Measurements from ENCODE around the gene CADM2.

CADM2 gene

DNA sequence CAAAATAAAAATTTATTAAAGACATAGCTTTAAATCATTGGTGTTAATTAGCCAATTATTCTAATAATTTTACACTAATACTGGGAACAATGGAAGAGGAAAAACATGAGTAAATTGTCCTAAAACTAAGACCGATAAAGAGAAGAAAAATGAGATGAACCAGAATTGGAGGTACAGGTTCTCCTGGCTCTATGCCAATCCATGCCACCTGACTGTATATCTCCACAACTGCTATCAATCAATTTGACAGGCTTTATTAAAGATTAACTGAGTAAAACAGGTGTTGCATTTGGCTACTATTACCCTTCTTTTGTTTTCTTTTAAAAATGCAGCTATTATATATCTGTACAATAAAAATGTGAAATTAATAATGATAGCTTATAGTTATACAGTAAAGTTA, 850.0 kb downstream of the CADM2 start:
- no peak for DNase-seq (ENCODE audit: low spot score)

DNA sequence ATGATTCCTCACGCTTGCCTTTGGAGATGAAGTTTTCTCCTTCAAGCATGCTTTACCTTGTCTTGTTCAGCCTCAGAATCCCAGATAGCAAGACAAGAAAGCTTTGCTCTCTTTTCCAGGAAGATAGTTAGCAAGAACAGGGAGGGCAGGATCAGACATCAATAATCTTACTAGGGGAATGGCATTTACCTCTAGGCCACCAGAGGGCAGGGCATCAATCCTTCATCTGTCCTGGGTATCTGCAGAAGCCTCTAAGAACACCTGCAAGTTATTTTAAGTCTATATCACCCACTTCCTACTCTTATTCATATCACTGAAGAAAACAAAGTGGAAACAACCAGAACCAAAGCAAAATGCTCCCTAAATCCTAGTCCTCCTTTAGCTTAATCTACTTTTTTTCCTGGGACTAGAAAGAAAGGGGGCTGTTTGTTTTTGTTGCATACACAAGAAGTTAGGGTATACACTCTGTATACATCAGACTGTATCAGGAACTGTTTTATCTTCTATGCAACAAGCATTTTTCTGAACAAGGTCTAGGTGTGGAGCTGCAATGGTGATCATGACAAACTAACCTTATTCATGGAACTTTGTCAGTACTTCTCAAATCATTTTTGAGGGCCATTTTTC, 862.5 kb downstream of the CADM2 start:
- DNase-seq (ENCODE audit: low spot score): peak; percentile 22

DNA sequence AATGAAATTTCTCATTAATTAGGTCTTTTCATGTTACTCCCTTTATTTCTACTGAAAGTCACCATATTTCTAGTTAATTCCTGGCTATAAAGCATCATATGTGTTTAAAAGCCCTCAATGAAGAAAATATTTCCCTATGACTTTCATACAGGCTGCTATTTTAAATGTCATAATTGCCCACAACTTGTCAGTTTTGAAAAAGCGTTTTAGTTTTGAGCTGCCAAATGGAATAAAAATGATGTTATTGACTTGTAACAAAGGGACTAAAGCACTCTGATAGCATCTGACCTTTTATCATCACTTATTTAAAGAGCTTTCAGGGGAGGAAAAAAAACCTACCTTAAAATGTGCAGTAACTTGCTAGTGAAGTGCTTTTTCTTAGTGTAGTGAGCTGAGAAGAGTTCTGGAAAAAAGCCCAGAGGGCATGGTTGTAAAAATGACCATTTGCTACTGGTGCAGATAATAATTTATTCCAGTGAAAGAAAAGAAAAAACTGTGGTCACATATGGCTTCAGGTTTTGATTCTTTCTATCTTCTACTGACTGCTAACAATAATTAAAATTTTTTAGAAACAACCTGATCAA, 877.2 kb downstream of the CADM2 start:
- no peak for DNase-seq (ENCODE audit: low spot score)

DNA sequence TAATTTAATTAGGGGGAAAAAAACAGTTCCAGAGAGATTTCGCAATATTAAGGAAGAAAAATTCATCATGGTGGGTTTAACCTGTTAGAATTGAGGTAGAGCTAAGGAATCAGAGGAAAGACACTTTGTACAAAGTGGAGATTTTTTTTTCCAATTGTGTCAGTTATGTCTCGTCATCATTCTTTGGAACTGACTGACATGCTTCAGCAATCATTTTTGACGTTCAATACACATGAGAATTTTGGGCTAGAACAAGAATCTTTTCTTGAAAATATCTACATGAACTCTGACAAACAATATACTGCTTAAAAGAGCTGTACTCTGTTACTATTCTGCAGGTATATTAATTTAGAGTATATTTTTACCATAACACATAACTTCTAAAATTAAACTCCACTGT, 878.6 kb downstream of the CADM2 start:
- no peak for DNase-seq (ENCODE audit: low spot score)

DNA sequence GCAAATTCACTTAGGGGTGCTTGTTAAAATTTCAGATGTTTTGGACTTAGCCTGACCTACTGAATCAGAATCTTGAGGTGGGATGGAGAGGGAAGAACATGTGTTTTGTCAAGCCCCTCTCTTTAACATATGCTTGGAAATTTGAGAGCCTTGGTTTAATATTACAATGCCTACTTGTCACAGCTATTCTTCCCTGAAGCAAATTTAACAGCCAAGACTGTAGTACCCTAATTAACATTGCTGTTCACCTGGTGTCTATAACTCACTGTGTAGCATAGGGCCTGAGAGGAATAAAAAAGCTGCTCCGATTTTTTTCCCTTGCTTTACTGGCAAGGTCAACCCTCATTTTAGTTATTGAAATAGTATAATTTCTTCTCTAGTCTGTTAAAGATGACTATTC, 880.1 kb downstream of the CADM2 start:
- DNase-seq (ENCODE audit: low spot score): no peak

DNA sequence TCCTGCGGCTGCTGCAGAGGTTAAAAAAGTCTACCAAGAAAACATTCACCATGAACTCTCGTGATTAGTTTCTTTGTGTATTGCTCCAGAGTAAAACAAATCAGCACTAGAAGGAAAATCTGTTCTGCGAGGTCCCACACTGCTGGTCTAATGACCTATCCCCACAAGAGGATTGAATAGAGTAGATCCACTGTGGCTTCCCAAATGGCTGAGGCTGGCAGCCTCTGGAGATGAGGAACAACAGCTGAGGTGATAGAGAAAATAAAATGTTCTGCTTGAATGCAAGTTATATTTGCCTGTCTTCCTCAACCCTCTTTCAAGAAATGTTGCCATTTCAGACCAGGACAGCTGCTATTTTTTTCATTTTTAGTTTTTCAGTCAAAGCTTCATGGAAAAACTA, 883.3 kb downstream of the CADM2 start:
- DNase-seq (ENCODE audit: low spot score): no peak

DNA sequence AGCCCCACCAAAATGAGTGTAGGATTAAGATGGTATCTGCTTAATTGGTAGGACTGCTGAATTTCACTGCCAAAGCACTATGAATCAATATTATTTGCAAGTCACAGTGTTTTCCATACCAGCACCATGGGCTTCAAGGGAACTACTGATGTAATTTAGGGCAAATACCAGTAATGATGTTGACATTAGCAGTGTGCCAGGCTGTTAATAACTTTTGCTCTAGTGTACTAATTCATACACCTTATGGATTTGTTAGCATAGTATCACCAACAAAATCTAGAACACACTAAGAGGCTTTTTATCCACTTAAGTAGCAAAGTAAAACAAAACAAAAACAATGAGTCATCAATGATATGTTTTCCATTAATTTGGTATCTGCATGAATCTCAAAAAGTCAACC, 888.2 kb downstream of the CADM2 start:
- no peak for DNase-seq (ENCODE audit: low spot score)

DNA sequence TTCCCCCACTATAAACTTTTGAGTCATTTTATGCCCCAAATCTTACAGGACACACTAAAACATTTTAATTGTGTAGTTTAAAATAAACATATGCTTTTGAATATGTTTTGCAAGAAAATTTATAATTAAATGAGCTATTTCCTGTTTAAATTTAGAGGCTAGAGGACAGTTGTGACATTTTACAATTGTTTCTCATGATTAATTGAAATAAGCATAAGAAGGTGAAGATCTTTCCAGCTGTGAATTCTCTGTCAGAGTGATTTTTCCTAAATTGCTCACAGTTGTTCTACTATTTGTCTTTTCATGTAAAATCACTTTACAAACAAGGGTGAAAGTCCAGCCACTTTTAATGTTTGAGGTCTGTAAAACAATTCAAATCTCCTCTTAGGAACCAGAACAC, 892.3 kb downstream of the CADM2 start:
- DNase-seq (ENCODE audit: low spot score): no peak

DNA sequence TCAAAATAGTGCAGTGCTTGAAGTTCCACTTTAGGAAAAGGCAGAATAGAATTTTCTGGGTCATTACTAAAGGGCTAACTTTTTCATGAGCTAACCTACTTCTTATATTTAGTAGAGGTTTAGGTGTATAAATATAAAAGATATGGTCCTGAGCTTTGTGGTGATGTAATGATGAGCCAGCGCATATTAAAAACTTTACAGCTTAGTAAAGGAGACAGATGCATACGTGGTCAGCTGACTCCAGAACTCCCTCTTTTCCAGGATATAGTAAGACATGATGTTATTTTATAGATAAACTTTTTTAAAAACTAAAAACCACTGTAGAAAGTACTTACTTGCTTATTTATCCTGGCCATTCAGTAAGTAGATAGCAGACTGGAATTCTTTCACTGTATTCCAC, 895.0 kb downstream of the CADM2 start:
- DNase-seq (ENCODE audit: low spot score): no peak

DNA sequence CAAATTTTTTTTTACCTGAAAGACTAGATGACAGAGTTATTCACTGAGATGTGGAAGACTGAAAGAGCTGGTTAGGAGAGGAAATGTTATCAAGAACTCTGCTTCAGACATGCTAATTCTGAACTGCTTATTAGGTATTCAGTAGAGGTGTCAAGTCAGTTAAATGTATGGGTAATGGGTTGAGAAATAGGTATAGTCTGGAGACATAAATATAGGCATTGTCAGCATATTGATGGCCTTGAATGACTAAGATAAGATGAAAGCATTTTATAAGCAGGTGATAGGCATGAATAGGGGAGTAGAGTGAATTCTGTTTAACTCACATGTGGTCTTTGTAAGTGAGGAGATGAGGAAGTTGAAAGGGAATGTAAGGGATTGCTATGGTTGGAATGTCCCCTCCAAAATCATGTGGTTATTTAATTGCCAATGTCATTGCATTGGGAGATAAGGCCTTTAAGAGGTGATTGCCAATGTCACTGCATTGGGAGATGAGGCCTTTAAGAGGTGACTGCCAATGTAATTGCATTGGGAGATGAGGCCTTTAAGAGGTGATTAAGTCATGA, 904.2 kb downstream of the CADM2 start:
- DNase-seq (ENCODE audit: low spot score): no peak

DNA sequence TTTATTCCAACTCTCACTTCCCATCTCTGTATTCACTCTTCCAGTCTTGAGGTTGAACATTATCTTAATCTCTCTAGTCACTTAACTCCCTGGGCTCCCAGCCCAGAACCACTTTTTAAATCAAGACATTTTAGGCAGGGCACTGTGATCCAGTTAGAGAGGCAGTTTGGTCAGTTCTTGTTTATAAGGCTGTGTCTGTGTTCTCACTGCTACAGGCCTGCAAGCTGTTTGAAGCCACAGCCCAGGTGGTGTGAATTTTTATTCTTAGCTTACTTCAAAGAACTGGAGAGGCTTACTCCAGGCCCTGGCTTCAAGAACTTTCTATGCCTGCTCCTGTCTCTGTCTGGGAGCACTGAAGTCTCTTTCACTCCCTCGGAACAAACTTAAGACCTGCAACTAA, 906.1 kb downstream of the CADM2 start:
- DNase-seq (ENCODE audit: low spot score): no peak

DNA sequence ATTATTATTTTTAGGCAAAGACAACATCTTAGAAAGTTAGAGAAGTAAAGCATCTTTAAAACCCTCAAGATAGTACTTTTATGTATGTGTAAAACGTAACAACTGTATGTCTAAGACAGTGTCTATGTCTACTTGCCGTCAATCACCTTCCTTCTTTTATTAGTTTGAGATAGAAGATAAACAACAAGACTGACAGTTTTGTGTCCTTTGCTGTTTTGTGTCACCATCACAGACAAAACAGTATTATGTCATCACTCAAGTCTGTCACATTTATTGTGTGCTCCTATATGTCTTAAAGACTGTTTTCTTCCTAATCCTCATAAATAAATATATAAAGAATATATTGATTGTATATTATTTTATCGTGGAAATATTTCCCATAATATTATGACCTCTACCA, 908.3 kb downstream of the CADM2 start:
- DNase-seq (ENCODE audit: low spot score): no peak

DNA sequence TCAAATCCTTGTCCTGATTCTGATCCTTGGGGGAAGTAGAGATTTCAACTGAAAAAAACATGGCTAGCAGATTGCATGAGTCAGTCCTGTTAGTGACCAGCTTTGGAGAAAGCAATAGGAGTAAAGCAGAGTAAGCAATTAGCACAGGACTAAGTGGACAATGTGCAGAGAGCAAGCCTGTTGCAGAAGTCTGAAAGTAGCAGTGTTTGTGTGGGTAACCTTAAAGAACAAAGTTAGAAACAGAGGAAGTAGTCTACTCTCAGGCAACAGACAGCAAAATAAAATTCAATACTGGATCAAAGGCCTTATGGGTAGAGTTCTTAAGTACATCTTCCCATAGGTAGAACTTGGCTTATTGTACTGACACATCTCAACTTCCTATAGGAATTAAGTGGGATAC, 916.8 kb downstream of the CADM2 start:
- no peak for DNase-seq (ENCODE audit: low spot score)

DNA sequence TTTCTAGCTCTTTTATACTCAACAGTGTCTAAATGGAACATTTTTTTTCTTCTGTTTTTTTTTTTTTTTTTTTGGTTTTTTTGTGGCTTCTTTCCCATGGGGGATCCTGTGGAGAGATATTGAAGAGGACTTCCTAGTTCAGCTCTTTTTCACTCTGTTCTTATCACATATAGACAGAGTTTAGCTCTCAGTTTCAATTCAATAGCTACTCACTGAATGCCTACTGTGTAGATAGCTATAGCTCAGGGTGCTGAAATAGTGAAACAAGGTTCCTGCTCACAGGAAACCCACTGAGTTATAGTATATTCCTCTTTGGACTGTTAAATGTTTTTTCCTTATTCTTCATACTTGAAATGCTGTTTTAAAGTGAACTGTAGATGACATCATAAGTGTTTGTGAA, 918.8 kb downstream of the CADM2 start:
- DNase-seq (ENCODE audit: low spot score): no peak

DNA sequence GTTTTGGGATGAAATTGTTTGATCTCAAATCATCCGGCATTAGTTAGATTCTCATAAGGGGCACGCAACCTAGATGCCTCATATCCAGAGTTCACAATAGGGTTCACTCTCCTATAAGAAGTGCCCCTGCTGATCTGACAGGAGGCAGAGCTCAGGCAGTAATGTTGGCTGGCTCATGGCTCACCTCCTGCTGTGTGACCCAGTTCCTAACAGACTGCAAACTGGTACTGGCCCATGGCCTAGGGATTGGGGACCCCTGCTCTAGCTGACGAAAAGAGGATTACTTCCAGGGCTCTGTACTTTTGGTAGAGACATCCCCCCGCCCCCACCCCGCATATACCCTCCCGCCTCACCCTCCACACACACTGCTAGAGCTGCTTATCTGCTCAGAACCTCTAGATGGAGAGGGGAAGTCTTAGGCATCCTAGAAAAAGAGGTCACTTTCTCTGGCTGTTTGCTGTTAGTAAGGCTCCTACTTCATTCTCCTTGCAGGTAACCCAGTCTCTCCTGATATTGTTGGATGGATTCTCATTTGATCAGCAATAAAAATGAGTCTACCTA, 923.1 kb downstream of the CADM2 start:
- no peak for DNase-seq (ENCODE audit: low spot score)

DNA sequence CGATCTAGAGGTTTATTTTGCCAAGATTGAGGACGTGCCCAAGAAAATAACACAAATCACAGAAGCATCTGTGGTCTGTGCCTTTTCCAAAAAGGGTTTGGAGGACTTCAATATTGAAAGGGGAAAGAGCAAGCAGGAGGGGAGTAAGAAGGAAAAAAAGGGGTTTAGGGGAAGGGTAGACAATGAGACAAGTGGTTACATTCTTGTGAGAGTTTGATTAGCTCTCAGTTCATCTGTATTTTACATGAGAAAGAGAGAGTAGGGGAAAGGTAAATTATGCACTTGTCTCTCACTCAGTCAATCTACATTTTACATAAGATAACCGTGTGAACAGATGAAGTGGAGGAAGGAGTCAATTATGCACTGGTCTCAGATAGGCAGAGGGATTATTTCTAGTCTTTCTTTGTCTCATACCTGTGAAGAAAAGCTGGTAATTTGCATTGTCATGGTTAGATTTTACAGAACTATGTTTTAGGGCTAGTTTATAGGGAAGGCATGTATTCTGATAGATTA, 931.3 kb downstream of the CADM2 start:
- no peak for DNase-seq (ENCODE audit: low spot score)

DNA sequence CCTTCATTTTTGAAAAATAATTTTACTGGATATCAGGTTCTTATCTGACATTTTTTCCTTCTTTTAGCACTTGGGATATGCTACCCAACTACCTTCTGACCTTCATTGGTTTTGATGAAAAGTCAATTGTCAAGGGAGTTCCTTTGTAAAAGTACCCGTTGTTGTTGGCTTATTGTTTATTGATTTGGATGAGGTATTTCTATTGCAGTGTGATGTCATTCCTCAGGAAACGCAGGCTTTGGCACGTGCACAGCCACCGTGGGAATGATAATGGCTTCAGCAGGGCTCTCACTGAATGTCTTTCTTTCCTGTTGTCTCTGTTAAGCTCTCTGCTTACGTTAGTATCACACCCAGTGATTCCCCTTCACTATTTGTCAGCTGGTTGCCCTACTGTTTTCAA, 944.6 kb downstream of the CADM2 start:
- DNase-seq (ENCODE audit: low spot score): no peak

DNA sequence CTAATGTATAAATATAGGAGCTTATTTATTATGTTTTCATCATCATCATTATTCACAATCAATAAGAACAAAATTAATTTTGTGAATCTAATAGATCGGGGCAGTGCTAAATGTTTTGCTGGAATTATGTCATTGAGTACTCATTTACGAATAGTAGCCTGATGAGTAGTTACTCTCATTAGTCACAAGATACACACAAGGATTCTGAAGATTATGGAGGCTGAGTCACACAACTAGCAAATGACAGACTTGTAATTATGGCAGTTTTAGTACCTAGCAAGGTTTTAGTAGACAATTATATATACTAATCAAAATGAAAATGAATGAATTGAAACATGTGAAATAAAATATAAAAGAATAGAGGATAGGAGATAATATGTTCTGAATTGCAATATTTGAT, 954.2 kb downstream of the CADM2 start:
- no peak for DNase-seq (ENCODE audit: low spot score)

DNA sequence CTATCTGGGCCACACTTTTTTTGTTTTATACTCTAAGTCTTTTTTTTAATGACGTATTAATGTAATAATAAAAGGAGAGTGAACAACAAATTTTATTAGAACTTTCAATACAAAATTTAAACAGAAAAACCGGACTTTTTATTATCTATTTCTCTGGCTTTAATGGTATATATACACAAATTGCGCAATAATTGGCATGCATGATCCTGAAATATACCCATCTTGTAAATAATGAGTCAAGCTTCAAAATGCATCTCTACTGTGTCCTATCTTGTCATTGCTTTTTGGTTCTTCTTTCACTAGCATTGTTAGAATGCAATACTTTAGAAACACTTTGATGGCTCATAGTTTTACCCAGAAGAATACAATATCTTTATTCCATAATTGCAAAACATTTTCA, 963.6 kb downstream of the CADM2 start:
- DNase-seq (ENCODE audit: low spot score): no peak

DNA sequence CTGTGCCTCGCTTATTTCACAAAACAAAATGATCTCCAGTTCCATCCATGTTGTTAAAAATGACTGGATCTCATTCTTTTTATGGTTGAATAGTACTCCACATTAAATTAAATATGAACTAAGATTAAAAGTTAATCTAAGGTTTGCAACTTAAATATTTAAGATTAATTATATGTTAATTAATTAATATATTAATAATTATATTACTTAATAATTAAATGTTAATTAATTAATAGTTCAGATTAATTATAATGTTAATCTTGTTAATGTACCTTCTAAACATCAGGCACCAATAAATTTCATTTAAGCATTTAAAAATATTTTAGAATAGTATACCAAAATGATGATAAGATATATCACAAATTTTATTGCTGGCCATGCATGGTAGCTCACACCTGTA, 971.9 kb downstream of the CADM2 start:
- DNase-seq (ENCODE audit: low spot score): no peak

DNA sequence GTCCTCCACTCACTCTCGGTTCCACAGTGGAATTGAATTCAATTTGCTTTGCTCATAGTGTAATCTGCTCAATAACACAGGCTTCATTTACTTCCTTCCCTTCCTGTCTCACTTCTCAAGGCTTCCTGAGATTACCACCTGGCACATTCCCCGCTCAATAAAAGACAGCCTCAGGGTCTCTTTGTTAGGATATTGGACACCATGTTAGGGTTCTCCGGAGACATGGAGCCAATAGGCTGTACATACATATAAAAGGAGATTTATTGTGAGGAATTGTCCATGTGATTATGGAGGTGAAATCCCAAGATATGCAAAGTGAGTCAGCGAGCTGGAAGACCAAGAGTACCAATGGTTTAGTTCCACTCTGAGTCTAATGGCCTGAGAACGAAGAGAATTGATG, 974.5 kb downstream of the CADM2 start:
- no peak for DNase-seq (ENCODE audit: low spot score)

DNA sequence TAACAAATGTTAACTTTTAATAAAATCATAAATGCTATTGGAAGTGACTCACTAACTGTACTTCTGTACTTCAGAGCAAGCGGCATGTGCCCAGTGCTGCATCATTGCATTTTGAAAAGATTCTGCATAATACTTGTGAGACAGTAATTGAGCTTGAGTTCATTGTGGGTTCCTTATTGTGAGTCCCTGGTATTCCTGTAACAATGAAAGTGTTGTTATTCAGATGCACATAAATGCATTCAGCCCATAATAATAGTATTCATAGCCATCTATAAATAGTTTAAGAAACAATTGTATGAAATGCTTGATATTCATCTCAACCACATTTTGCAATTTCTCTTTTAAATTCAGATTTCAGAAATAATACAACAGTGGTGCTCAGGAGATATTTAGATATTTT, 976.4 kb downstream of the CADM2 start:
- no peak for DNase-seq (ENCODE audit: low spot score)

DNA sequence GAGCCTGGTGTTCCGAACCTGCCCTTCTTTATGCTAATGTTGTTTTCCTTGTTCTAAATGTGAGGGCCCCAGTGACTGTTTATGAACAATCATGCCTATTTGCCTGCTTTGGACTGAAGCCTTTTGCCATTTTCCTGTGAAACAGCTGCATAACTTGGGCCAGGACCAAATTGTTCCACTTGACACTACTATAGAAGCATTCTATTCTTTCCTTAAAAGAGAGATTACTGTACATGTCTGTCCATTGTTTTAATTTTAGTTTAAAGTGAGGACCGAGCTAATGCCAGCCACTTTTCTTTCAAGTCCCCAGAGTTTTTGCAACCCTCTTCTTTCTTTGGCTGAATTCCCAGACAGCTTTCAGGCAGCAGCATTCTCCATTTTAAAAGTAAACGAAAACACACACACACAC, 980.3 kb downstream of the CADM2 start:
- no peak for DNase-seq (ENCODE audit: low spot score)

DNA sequence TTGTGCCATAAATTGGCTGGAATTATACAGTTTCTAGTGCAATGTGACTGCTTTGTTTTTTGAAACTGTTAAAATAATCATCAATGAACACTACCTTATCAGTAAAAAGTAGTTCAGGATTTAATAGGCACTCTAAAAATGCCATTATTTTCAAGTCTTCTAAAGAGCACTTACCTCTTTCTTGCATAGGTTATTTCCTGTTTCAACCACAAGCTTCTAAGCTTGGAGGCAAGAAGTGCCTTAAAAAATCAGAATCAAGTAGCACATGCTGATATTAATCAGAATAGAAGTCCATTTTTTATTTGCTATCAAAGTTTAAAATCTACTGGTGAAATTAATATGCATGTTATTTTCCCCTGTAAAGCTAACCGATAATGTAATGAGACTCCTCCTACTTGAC, 991.6 kb downstream of the CADM2 start:
- no peak for DNase-seq (ENCODE audit: low spot score)

Data from HuH-7 (cell line).